ENCODE measurements around the gene LMBRD1.
"Not testable (repeated sequence)": the region's sequence is repeated elsewhere in the genome, so short reads cannot be mapped to it uniquely, and the experiment has no call there.

The LMBRD1 gene

GRCh38 chr6:69668916-69669315, 127.9 kb downstream of the LMBRD1 start:
- no peaks in the 10 kb centered on the region for H3K9me3 ChIP-seq (ENCODE audit: control insufficient read depth, insufficient read depth, low read depth, low read length)
- no peak overlapping the region for H3K27ac ChIP-seq (ENCODE audit: extremely low read depth, low read depth, low read length)
- TF ChIP-seq ZNF335 (tag by site-specific recombination; conservative IDR thresholded peaks at IDR 0.05) (no peak), ZNF416 (tag by site-specific recombination; IDR thresholded peaks at IDR 0.05) (no peak), KLF7 (tag by site-specific recombination; IDR thresholded peaks at IDR 0.05; ENCODE audit: borderline replicate concordance) (no peak), ZNF521 (tag by site-specific recombination; IDR thresholded peaks at IDR 0.05) (no peak), ZNF830 (tag by site-specific recombination; IDR thresholded peaks at IDR 0.05; ENCODE audit: low read depth) (no peak), ZSCAN23 (tag by site-specific recombination; IDR thresholded peaks at IDR 0.05) (no peak), ZNF239 (tag by site-specific recombination; IDR thresholded peaks at IDR 0.05) (no peak)
- TF ChIP-seq, protein P1, sequence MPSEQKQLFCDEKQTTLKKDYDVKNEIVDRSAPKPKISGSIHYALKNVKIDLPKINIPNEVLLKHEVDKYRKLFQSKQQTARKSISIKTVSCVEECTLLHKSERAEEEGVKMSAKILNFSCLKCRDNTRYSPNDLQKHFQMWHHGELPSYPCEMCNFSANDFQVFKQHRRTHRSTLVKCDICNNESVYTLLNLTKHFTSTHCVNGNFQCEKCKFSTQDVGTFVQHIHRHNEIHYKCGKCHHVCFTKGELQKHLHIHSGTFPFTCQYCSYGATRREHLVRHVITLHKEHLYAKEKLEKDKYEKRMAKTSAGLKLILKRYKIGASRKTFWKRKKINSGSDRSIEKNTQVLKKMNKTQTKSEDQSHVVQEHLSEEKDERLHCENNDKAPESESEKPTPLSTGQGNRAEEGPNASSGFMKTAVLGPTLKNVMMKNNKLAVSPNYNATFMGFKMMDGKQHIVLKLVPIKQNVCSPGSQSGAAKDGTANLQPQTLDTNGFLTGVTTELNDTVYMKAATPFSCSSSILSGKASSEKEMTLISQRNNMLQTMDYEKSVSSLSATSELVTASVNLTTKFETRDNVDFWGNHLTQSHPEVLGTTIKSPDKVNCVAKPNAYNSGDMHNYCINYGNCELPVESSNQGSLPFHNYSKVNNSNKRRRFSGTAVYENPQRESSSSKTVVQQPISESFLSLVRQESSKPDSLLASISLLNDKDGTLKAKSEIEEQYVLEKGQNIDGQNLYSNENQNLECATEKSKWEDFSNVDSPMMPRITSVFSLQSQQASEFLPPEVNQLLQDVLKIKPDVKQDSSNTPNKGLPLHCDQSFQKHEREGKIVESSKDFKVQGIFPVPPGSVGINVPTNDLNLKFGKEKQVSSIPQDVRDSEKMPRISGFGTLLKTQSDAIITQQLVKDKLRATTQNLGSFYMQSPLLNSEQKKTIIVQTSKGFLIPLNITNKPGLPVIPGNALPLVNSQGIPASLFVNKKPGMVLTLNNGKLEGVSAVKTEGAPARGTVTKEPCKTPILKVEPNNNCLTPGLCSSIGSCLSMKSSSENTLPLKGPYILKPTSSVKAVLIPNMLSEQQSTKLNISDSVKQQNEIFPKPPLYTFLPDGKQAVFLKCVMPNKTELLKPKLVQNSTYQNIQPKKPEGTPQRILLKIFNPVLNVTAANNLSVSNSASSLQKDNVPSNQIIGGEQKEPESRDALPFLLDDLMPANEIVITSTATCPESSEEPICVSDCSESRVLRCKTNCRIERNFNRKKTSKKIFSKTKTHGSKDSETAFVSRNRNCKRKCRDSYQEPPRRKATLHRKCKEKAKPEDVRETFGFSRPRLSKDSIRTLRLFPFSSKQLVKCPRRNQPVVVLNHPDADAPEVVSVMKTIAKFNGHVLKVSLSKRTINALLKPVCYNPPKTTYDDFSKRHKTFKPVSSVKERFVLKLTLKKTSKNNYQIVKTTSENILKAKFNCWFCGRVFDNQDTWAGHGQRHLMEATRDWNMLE (tag by site-specific recombination; conservative IDR thresholded peaks at IDR 0.05; ENCODE audit: low read depth) = no peak
- H3K4me3 ChIP-seq (ENCODE audit: low read depth, low read length) = no peak overlapping the region
- no peaks in the 10 kb centered on the region for H3K4me1 ChIP-seq (ENCODE audit: control insufficient read depth, insufficient read depth, low read length)
- ChIA-PET POLR2A (no interaction called here), CTCF (no interaction called here)
- peaks cover 0 to 13% of the 10 kb centered on the region in 2 experiments; a peak in 1 of 3 replicates for H3K36me3 ChIP-seq (ENCODE audit: control insufficient read depth in 2 of 2, insufficient read depth in 1 of 2, low read length in 2 of 2)

GRCh38 chr6:69666779-69667178, 130.0 kb downstream of the LMBRD1 start:
- not testable (repeated sequence) for H3K36me3 ChIP-seq (ENCODE audit: control insufficient read depth in 2 of 2, insufficient read depth in 1 of 2, low read length in 2 of 2); H3K4me3 ChIP-seq (ENCODE audit: low read depth, low read length); H3K4me1 ChIP-seq (ENCODE audit: control insufficient read depth, insufficient read depth, low read length); H3K9me3 ChIP-seq (ENCODE audit: control insufficient read depth, insufficient read depth, low read depth, low read length); H3K27ac ChIP-seq (ENCODE audit: extremely low read depth, low read depth, low read length)
- CTCF ChIA-PET = interaction anchor here (0.6 to 0.7 kb wide), 2 partner anchors 12 to 261 kb away, joined by 3 read pairs; no protein-coding TSS in a partner anchor
- POLR2A ChIA-PET = interaction anchor here (0.7 kb wide), 1 partner anchor 294 kb away, joined by 8 read pairs; no protein-coding TSS in a partner anchor

DNA sequence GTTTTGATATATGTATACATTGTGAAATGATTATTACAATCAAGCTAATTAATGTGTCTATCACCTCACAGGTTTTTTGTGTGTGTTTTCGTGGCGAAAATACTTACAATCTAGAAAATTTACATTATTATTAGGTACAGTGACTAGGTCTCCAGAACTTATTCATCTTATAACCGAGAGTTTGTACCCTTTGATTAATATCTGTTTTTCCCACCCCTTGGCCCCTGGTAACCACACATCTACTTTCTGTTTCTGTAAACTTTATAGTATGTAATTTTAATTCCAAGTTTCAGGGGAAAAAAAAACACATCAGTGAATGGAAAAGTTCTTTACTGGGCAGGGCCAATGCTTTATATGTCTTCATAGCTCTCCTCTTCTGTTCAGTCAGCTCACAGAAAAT, 131.4 kb downstream of the LMBRD1 start:
- H3K27ac ChIP-seq (ENCODE audit: extremely low read depth, low read depth, low read length) = no peak overlapping the region
- no peaks in the 10 kb centered on the region for H3K9me3 ChIP-seq (ENCODE audit: control insufficient read depth, insufficient read depth, low read depth, low read length)
- no peaks in the 10 kb centered on the region for H3K36me3 ChIP-seq (ENCODE audit: control insufficient read depth in 2 of 2, insufficient read depth in 1 of 2, low read length in 2 of 2)
- CTCF ChIA-PET = interaction anchor here (0.6 kb wide), 2 partner anchors 9 to 506 kb away, joined by 3 to 4 read pairs; no protein-coding TSS in a partner anchor
- no peaks in the 10 kb centered on the region for H3K4me1 ChIP-seq (ENCODE audit: control insufficient read depth, insufficient read depth, low read length)
- POLR2A ChIA-PET = no interaction called here
- no peak overlapping the region for H3K4me3 ChIP-seq (ENCODE audit: low read depth, low read length)
- TF ChIP-seq TRIM28 (IDR thresholded peaks at IDR 0.05; ENCODE audit: borderline replicate concordance, low read length) (no peak), ZNF362 (tag by site-specific recombination; IDR thresholded peaks at IDR 0.05) (no peak), ZSCAN4 (tag by site-specific recombination; IDR thresholded peaks at IDR 0.05) (no peak), ZNF211 (tag by site-specific recombination; IDR thresholded peaks at IDR 0.05; ENCODE audit: low read depth) (no peak), ZEB2 (tag by site-specific recombination; IDR thresholded peaks at IDR 0.05) (no peak), ZBTB21 (tag by site-specific recombination; IDR thresholded peaks at IDR 0.05) (no peak), ZNF561 (tag by site-specific recombination; IDR thresholded peaks at IDR 0.05; ENCODE audit: borderline replicate concordance) (no peak), ZNF133 (tag by site-specific recombination; IDR thresholded peaks at IDR 0.05) (no peak), ZNF426 (tag by site-specific recombination; IDR thresholded peaks at IDR 0.05) (no peak), PBX3 (CRISPR knock-in tag; IDR thresholded peaks at IDR 0.05) (no peak), ZFP37 (tag by site-specific recombination; IDR thresholded peaks at IDR 0.05) (no peak), ZNF645 (tag by site-specific recombination; IDR thresholded peaks at IDR 0.05) (no peak), ZNF510 (tag by site-specific recombination; IDR thresholded peaks at IDR 0.05; ENCODE audit: insufficient replicate concordance) (no peak)
